Activated CD8-positive, alpha-beta memory T cell treated with anti-CD3 and anti-CD28 coated beads, Interleukin-2, amount 50 U/mL, for 48 hours (primary cell): ENCODE results near the gene HECW1.
"Not testable (repeated sequence)": the region's sequence is repeated elsewhere in the genome, so short reads cannot be mapped to it uniquely, and the experiment has no call there.

Experiments used
- DNase-seq: peaks from one replicate; pipeline ENCODE4 v3.0.0-alpha.2; 2020

Gene HECW1

GRCh38 chr7:43112459-43112940 is at the start of gene HECW1:
TSS of gene HECW1 (plus strand) at chr7:43112647. CDS start at chr7:43243906, 131,259 bp downstream.
- no peak for DNase-seq

- DNase-seq = peak; percentile 61
These were observed 40.8 kb upstream of the HECW1 start for GRCh38 chr7:43071604-43072003.

- no peak for DNase-seq
These were observed 39.9 kb upstream of the HECW1 start for GRCh38 chr7:43072530-43072929.

- DNase-seq = not testable (repeated sequence)
These were observed 38.6 kb upstream of the HECW1 start for GRCh38 chr7:43073811-43074210.

- no peak for DNase-seq
These were observed 36.2 kb upstream of the HECW1 start for GRCh38 chr7:43076189-43076605.

- no peak for DNase-seq
These were observed 35.8 kb upstream of the HECW1 start for GRCh38 chr7:43076606-43077005.

- DNase-seq = no peak
These were observed 35.2 kb upstream of the HECW1 start for GRCh38 chr7:43077285-43077684.

GRCh38 chr7:43077732-43078391 is 34.6 kb upstream of the HECW1 start:
- DNase-seq = no peak

GRCh38 chr7:43078794-43079193 is 33.7 kb upstream of the HECW1 start:
- DNase-seq = no peak

- DNase-seq = no peak
These were observed 30.8 kb upstream of the HECW1 start for GRCh38 chr7:43081603-43082002.

GRCh38 chr7:43083106-43083505 is 29.3 kb upstream of the HECW1 start:
- no peak for DNase-seq

GRCh38 chr7:43085017-43085416 is 27.4 kb upstream of the HECW1 start:
- no peak for DNase-seq

GRCh38 chr7:43085992-43086391 is 26.5 kb upstream of the HECW1 start:
- DNase-seq = no peak

- DNase-seq = no peak
These were observed 19.6 kb upstream of the HECW1 start for GRCh38 chr7:43092819-43093218.

- DNase-seq = no peak
These were observed 15.6 kb upstream of the HECW1 start for GRCh38 chr7:43096875-43097274.

GRCh38 chr7:43099750-43100149 is 12.7 kb upstream of the HECW1 start:
- no peak for DNase-seq

- DNase-seq = no peak
These were observed 7.5 kb upstream of the HECW1 start for GRCh38 chr7:43104874-43105520.

GRCh38 chr7:43105521-43106120 is 6.8 kb upstream of the HECW1 start:
- no peak for DNase-seq

- peak; percentile 78 for DNase-seq
These were observed 4.0 kb upstream of the HECW1 start for GRCh38 chr7:43108255-43109011.

- no peak for DNase-seq
These were observed 1.5 kb upstream of the HECW1 start for GRCh38 chr7:43110791-43111535.

GRCh38 chr7:43111630-43112458 is 603 bp upstream of the HECW1 start:
- DNase-seq = no peak
